ENCODE results near the gene SUN1.

The SUN1 gene

DNA sequence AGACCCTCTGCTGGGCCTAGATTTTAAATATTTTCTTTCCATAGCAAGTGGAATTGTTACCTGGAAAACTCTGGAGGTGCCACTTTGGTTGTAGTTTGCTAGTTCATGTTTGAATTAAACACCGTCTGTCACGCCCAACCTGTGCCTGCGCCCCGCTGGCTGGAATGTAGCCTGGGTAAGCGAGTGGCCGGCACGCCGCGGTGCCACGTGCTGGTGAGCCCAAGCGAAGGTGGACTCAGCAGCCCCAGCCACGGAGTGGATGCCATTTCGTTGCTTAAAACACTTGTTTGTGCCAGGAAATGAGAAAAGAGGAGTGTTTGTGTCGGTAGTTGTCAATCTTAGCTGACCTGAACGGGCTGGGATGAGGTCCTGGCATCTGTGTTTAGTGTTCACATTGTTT is 46.8 kb downstream of the SUN1 start:
- no peak for DNase-seq (ENCODE audit: low spot score)

DNA sequence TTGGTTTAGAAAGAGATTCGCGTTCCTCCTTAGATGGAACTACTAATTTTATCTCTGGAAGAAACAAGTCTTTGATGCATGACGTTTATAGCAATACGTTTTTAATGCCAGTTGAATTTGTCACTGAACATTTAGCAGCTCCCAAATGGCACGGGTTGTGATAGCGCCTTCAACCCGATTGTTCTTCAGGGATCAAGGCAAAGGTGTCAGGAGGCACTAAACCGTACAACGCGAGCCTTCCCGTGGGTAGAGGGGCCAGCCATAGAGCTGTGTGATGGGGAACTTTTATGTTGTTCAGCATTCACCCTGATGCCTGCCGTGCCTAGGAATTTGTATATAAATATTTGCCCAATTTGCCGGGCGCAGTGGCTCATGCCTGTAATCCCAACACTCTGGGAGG is 47.4 kb downstream of the SUN1 start:
- no peak for DNase-seq (ENCODE audit: low spot score)

DNA sequence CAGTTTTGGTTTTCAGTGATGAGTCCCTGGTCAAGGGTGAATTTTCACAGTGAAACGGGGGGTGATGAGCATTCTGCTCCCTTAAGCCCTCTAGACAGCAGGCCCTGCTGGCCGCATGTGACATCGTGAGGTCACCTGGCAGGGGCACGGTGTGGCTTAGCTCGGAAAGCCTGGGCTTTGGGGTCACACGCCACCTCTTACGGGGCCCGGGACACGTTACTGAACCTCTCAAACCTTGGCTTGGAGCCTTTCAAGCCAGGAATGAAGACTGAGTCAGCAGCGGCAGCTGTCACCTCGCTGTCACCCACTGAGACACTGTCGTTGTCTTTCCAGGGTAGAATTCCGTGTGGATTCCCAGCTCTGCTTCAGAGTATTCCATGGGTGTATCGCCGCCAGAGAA is 48.2 kb downstream of the SUN1 start:
- DNase-seq (ENCODE audit: low spot score) = no peak

DNA sequence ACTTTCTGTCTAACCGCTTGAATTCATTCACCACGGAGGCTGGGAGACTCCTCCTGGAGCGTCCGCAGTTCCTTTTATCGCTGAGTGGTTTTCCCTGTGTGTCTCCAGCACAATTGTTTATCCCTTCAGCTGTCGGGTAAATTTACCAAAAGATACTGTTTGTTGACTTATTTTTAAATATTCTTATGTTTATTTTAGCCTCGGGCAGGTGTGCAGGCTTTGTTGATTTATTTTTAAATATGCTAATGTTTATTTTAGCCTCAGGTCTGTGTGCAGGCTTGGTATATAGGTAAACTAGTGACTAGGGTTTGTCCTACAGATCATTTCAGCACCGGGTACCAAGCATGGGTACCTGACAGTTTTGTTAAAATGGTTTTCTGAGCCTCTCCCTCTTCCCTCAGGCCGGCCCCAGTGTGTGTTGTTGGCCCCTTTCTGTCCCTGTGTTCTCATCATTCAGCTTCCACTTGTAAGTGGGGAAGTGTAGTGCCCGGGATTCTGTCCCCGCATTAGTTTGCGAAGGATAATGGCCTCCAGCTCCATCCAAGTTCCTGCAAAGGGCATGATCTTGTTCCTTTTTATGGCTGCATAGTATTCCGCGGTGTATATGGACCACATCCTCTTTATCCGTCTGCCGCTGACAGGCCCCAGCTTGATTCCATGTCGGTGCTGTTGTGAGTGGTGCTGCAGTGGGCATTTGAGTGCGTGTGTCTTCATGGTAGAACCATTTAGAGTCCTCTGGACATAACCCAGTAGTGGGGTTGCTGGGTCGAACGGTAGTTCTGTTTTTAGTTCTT is 49.4 kb downstream of the SUN1 start:
- no peak for DNase-seq (ENCODE audit: low spot score)

DNA sequence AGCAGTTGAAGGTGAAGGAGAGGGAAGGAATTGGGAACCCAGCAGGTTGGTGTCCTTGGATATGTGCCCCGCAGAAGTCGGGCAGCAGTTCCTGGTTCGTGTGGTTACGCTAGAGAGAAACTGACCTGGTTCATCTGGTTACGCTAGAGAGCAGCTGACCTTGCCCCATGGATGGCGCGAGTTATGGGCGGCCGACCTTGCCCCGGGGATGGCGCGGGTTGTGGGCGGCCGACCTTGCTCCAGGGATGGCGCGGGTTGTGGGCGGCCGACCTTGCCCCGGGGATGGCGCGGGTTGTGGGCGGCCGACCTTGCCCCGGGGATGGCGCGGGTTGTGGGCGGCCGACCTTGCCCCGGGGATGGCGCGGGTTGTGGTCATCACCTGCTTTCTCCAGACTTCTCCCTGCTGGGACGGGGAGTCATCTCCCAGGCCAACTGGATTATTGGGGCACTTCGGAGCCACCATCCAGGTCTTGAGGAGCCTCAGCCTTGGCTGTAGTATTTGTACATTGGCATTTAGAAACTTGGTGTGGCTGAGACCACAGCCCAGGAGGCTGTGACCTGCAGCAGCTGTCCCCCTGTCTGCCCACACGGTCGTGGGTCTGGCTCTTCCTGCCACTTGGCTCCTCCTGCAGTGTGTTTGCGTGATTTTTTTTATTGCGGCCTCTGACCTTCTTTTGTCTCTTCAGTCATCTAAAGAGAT is 50.2 kb downstream of the SUN1 start:
- DNase-seq (ENCODE audit: low spot score) = no peak

DNA sequence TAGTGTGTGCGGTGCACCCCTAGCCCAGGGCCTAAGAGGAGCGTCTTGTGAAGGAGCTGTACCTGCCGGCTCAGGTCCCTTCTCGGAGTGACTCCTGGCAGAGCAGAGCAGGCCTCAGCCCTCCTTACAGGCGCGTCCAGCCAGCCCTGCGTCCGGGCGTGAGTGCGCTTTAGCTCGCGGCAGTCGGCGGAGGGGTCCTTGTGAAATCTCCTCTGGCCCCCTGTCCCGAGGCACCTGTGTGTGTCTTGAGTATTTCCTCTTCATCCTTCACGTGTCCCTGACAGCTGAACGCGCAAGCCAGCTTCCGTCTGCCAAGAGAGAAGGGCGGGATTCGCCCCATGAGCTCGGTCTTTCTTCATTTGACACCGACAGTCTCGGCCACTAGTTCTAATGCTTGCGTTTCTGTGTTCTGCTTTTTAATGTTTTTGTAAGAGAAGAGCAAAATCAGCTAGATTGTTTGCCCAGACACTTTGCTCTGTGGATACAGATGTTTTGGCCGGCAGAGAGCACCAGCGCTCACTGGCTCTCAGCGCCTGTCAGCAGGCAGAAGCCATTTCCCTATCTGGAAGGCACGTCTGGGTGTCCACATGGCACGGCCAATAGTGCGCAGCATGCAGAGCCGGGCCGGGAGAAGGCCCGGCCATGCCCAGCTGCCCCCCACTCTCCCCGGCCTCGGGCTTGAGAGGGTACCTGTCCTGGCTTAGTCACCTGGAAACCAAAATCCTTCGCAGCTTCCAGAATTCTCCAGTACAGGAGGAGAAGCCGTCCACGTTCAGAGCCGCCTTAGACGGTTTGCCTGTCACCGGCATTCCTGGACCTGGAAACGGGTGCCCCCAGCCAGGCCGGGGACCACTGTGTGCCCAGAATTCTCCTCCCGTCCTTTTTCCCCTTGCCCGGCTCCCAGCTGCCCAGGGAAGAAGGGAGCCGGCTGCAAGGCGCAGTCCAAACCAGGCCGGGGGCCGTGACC is 51.1 kb downstream of the SUN1 start:
- no peak for DNase-seq (ENCODE audit: low spot score)

DNA sequence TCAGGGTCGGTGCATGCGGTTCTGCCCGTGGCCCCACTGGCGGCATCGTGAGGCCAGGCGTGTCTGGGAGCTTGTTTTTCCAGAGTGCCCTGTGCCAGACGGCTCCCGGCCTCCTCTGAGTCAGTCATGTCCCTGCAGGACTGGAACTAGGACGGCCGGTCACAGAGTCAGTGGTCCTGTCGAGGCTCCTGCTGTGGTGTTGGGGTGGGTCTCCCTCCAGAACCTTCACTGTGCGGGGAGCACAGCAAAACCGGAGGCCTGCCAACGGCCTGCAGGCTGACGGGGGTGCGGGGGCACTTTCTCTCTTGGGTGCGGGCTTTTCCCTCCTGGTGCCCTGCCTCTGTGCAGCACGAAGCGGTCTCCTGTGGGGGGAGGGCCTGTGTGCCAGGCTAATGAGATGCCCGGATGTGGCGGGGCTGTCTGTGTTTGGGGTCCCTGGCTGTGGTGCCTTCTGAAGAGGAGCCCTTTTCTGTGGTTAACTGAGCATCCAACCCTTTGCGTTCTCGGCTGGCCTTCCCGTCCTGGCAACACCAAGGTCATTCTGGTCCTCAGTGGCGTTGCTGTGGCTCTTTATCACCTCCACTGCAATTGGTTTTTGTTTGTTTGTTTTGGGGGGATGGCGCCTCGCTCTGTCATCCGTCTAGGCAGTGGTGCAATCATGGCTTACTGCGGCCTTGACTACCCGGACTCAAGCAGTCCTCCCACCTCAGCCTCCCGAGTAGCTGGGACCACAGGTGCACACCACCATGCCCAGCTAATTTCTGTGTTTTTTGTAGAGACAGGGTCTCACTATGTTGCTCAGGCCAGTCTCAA is 52.1 kb downstream of the SUN1 start:
- no peak for DNase-seq (ENCODE audit: low spot score)

DNA sequence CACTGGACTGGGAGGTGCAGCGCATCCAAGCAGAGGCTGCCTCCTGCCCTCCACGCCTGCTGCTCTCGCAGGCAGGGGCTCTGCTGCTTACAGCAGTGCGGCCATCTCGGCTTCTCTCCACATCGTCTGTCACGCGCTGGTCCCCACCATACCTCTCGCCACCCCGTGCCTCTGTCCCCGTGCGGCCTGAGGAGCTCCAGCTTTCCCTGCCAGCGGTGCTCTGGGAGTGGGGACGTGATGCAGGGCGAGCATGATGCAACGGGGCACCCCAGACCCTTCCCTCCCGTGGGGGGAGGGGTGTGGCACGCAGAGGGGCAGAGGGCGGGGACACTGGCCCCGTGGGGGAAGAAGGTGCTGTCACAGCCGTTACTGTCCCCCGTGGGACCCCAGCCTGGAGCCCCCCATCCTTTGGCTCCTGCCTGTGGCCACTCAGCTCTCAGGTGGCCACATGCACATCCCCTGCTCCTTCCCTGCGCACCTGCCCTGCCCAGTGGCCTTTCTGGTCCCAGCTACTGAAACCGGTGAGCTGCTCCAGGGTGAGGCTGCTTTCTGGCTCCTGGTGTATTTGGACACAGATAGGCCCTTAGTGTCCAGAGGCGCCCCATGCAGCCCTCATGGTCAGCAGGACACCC is 53.1 kb downstream of the SUN1 start:
- no peak for DNase-seq (ENCODE audit: low spot score)

DNA sequence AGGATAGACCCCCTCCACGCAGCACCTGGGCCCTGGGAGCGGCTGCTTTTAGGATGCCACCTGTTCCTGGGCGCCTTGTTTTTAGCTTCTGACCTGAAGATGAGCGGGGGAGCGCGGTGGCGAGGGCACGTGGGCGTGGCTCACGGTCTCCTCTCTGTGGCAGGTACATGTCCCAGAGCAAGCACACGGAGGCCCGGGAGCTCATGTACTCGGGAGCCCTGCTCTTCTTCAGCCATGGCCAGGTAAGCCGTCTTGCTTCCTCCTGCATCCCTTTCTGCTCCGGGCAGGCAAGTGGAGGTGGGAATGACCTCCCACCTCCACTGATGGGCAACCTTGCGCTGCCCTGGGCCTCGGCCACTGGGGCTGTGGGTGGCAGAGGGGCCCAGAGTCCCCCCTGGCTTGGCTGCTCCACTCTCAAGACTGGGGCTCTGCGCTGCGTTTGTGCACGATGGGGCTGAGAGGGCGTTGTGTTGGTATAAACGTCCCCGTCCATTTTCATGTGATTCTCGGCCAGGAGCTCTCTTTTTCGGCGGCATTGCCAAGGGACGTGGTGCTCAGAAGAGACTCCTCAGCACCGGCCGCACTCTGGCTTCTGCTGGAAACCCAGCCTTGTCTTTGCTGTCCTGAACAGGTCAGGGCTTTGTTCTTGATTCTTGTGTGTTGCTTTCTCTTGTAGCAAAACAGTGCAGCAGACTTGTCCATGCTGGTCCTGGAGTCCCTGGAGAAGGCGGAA is 53.8 kb downstream of the SUN1 start:
- DNase-seq (ENCODE audit: low spot score) = no peak

DNA sequence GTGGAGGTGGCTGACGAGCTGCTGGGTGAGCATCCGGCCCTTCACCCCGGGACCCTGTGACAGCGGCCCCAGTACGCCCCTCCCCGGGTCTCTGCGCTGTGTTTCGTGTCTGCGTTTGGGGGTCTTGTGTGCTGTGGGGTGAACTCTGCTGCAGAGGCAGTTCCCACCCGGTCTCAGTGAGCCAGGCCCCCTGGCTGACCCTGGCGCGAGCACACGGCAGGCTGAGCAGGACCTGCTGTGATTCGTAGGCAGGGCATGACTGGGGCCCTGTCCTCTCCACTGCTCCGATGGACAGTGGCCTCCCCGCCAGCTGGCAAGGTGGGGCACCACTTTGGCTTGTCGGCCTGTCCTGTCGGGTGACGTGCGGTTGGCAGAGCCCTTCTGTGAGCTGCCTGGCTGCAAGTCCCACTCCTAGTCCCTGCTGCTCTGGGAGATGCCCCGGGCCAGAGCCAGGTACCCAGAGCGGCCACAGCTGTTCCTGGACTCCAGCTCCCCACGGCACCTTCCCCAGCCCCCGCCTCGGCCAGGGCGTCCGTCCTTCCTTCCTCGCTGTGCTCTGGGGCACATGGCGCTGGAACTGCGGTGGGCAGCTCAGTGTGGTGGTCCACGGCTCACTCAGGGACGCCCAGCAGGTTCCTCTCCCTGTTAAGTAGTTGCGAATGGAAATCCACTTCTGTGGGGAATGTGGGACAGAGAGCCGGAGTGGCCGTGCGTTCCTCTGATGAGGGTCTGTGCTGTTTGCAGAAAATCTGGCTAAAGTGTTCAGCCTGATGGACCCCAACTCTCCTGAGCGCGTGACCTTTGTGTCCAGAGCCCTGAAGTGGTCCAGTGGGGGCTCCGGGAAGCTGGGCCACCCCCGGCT is 54.6 kb downstream of the SUN1 start:
- no peak for DNase-seq (ENCODE audit: low spot score)

DNA sequence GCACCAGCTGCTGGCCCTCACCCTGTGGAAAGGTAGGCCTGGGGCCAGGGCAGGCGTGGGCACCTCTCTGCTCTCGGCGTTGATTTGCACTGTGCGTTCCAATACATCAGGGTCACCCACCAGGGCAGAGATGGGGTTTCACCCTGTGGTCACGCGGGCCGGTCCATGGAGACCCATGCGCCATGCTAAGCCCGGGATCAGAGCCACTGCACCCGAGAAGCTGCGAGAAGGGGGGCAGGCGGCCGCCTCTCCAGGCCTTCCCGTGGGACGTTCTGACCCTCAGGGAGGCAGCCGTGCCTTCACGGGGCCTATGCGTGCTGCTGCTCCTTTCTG is 55.2 kb downstream of the SUN1 start:
- DNase-seq (ENCODE audit: low spot score) = no peak

DNA sequence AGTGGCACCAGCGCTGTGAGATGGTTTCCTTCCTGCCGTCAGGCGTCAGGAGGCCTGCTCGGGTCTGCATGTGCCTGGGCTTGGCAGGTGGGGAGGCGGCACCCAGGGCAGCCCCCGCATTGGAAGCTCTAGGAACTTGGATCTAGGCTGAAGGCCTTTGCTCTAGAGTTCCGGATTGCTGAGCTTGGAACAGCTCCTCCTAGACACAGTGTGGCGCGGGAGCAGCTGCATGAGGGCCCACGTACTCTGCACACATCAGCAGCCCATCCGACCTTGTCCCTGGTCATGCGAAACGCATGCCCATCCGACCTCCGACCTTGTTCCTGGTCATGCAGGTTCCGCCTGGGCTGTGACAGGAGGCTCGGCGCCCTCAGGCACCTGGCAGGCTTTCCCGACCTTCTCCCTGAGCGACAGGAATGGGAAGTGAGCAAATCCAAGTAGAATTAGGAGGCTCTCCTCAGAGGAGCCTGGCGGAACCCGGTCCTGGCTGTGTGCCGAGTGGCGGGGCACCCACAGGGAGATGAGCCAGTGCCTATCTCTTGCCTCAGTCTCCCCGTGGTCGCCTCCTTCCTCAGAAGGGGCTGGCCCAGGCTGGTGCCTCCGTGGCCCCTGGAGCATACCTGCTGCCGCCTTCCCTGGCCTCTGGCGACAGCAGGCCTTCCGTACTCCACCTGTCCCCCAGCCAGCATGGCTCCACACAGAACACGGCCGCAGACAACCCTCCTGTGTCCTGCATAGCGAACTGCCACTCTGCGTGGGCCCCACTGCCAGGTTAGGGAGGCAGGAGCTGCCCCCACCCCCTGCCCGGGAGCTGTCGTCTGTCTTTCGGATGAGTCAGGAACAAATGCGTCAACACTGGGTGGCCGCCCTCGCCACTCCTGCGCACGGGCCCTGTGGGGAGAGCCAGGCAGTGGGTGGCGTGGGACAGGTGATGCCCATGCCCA is 56.1 kb downstream of the SUN1 start:
- DNase-seq (ENCODE audit: low spot score) = no peak

DNA sequence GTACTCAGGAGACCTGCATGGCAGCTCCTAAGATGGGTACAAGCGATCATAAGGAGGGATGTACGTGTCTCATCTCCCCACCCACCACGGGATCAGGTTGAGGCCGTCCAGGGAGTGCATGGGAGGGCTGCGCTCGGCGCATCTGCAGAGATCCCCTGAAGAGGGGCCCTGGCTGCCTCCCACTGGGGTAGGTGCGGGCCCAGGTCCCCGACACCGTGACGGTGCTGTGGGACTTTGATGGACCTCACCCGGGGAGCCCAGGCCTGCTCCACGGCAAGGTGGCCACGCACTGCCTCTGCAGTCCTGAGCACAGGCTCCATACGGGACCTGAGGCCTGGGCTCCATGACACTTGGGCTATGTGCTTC is 56.7 kb downstream of the SUN1 start:
- DNase-seq (ENCODE audit: low spot score) = no peak

DNA sequence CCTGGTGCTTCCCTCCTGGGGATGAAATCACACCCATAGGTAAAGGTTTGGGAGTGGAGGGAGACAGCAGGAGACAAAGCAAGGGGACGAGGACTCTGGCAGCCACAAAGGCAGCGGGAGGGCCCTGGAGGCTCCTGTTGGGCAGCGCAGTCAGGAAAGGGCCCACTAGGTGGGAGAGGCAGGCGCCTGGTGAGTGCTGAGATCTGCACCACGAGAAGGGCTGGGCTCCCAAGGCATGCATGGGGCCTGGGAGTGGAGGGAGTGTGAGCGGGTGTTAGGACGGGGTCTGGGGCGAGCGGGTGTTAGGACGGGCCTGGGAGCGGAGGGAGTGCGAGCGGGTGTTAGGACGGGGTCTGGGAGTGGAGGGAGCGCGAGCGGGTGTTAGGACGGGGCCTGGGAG is 57.1 kb downstream of the SUN1 start:
- no peak for DNase-seq (ENCODE audit: low spot score)

DNA sequence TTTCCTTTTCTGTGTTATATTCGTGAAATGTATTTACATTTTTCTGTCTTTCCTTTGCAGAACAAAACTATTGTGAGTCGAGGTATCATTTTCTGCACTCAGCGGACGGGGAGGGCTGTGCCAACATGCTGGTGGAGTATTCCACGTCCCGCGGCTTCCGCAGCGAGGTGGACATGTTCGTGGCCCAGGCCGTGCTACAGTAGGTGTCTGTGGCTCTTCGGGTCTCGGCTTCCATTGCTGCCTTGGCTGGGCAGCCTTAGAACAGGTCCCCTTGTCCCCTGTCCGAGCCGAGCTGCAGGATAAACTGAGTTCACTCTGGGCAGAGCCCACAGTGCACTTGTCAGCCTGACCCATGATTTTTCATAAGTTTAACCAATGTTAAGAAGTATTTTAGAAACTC is 58.6 kb downstream of the SUN1 start:
- no peak for DNase-seq (ENCODE audit: low spot score)

DNA sequence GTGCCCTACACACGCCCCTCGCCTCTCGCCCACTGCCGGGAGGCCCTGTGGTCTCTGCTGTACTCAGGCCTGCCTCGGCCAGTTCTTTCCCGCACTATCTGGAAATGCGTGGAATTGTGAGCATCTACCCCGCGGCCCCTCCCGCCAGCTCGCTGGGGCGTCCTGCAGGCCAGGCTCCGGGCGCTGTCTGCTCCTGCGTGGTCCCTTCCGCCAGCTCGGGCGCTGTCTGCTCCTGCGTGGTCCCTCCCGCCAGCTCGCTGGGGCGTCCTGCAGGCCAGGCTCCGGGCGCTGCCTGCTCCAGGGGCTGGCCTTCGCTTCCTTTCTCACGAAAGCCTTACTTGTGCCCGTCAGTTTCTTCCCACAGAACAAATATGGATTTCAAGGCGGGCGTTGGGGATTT is 59.0 kb downstream of the SUN1 start:
- DNase-seq (ENCODE audit: low spot score) = no peak

DNA sequence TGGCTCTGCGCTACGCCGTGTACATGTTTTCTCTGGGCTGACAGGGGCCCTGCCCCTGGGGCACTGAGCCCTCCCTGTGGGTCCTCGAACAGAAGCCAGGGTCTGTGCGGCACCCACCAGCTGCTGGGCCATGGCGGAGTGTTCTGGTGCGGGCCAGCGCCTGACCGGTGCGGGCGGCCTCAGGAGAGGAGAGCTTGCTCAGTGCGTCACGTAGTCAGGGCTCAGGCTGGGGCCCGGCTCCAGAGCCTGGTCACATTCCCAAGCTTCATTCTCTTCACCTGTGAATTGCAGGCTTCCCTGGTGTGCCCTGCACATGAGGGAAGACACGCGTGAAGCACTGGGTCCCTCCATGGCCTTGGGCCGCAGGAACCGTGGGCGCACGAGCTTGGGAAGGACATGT is 59.5 kb downstream of the SUN1 start:
- DNase-seq (ENCODE audit: low spot score) = no peak
